Mesothelial cell of epicardium (in vitro differentiated cells): Measurements from ENCODE around the gene DIP2C. TPM values are rescaled to one million over a fixed set of nuclear protein-coding genes. Genes with fewer than 3 reads are reported as not detected.

Source experiments
- DNase-seq, 2 experiments: peaks; one replicate each; pipeline ENCODE4 v3.0.0; 2021; ENCODE audit warnings: low spot score in 2 of 2; ENCODE audit not compliant: unreplicated experiment in 2 of 2
- H3K27ac Mint-ChIP-seq: 2 replicates; pipeline ENCODE4 v1.8.0; 2021; ENCODE audit warnings: mixed read lengths
- H3K27me3 Mint-ChIP-seq: 2 replicates; pipeline ENCODE4 v1.8.0; 2021; ENCODE audit warnings: low read depth, mixed read lengths
- H3K36me3 Mint-ChIP-seq: 2 replicates; pipeline ENCODE4 v1.8.0; 2021; ENCODE audit warnings: mixed read lengths
- H3K4me1 Mint-ChIP-seq: 2 replicates; pipeline ENCODE4 v1.8.0; 2021; ENCODE audit warnings: mixed read lengths
- H3K4me3 Mint-ChIP-seq: 2 replicates; pipeline ENCODE4 v1.8.0; 2021; ENCODE audit warnings: mild to moderate bottlenecking, moderate library complexity, mixed read lengths
- H3K9me3 Mint-ChIP-seq: 2 replicates; pipeline ENCODE4 v1.8.0; 2021; ENCODE audit warnings: mixed read lengths
- total RNA-seq: library from RNA; stranded (reverse); gene quantifications from 3 replicates; pipeline ENCODE4 v1.2.1, GENCODE V29; 2021
- TF ChIP-seq, protein P1 (sequence below): fragments of 200-600 bp; sonication (generic); IDR thresholded peaks from one replicate; pipeline ENCODE4 v1.5.0; 2021; ENCODE audit warnings: antibody characterized with exemption; ENCODE audit not compliant: unreplicated experiment

Gene DIP2C
- total RNA-seq, 1 donor from 2014 or later: 30.3 TPM

DNA sequence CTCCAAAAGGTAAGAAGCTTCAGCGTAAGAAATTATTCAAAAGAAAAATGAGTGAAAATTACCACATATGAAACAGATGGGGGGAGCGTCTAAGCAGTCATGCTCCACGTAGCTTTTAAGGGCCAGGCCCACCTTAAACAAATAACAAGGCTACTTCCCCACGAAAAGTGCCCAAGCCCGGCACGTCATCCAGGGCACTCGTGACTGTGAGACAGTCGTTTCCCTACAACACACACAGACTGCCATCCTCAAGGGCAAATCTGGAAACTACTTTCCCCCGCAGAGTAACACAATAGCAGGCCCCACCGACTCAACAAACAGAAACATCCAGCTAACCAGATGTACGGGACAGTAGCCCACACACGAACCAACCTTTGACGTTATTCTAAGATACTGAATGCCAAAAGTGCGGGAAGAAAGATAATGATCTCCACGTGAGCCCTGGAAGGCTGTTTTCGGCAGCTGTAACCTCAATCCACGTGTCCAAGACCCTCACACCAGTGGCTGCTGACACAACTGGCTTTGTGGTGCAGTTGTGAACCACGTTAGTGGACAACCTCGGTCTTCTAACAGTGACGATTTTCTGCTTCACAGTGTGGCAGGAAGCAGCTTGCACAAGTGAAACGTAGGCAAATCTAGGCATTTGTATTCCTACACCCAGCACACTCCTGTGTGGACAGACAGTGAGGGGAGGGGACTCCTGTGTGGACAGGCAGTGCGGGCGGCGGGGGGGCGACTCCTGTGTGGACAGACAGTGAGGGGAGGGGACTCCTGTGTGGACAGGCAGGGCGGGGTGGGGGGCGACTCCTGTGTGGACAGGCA, 302.5 kb downstream of the DIP2C start:
- Mint-ChIP-seq H3K27ac (no peak overlapping the region), H3K27me3 (no peaks in the 10 kb centered on the region), H3K4me3 (no peak overlapping the region)

DNA sequence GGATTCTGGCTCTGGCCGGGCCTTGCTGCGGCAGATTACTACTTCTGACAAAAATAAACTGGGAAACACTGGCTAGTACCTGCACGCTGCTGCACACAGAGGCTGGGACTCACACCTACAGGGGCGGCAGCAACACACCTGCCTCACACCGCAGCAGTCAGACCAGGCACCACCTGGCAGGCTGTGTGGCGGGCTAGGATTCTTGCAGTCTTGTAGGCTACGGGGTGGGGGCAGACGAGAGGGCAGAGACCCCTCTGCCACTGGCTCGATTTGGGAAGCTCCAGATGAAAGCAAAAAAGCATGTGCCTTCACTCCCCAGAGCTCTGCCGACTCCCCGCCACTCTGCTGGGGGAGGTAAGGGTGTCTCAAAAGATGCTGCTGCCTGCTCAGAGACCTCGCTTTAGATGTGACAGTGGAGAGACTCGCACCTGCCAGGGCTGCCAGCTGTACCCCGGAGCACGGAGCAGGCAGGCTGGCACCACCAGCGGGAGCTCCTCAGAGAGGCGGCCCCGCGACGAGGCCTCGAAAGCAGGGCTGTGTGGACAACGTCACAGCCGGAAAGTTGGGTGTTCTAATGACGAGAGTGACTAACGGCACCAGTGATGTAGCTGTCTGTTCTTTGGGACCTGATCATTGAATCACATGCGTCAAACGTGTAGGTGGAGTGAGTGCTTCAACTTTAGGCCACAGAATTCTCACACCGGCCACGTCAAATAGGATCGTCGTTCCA, 303.7 kb downstream of the DIP2C start:
- Mint-ChIP-seq H3K27me3 (no peaks in the 10 kb centered on the region), H3K36me3 (peaks cover 45% of the 10 kb centered on the region), H3K27ac (no peak overlapping the region), H3K9me3 (no peaks in the 10 kb centered on the region), H3K4me3 (no peak overlapping the region), H3K4me1 (peaks cover 22% of the 10 kb centered on the region)
- TF ChIP-seq, protein P1, sequence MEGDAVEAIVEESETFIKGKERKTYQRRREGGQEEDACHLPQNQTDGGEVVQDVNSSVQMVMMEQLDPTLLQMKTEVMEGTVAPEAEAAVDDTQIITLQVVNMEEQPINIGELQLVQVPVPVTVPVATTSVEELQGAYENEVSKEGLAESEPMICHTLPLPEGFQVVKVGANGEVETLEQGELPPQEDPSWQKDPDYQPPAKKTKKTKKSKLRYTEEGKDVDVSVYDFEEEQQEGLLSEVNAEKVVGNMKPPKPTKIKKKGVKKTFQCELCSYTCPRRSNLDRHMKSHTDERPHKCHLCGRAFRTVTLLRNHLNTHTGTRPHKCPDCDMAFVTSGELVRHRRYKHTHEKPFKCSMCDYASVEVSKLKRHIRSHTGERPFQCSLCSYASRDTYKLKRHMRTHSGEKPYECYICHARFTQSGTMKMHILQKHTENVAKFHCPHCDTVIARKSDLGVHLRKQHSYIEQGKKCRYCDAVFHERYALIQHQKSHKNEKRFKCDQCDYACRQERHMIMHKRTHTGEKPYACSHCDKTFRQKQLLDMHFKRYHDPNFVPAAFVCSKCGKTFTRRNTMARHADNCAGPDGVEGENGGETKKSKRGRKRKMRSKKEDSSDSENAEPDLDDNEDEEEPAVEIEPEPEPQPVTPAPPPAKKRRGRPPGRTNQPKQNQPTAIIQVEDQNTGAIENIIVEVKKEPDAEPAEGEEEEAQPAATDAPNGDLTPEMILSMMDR: no peak
- DNase-seq: peak in 1 of 2 experiments; percentile 17

More for the DNA sequence above, 302.5 kb downstream of the DIP2C start:
- Mint-ChIP-seq H3K36me3 (peaks cover 34% of the 10 kb centered on the region), H3K9me3 (no peaks in the 10 kb centered on the region), H3K4me1 (peaks cover 15% of the 10 kb centered on the region)
- TF ChIP-seq, protein P1: no peak
- DNase-seq: no peak

DNA sequence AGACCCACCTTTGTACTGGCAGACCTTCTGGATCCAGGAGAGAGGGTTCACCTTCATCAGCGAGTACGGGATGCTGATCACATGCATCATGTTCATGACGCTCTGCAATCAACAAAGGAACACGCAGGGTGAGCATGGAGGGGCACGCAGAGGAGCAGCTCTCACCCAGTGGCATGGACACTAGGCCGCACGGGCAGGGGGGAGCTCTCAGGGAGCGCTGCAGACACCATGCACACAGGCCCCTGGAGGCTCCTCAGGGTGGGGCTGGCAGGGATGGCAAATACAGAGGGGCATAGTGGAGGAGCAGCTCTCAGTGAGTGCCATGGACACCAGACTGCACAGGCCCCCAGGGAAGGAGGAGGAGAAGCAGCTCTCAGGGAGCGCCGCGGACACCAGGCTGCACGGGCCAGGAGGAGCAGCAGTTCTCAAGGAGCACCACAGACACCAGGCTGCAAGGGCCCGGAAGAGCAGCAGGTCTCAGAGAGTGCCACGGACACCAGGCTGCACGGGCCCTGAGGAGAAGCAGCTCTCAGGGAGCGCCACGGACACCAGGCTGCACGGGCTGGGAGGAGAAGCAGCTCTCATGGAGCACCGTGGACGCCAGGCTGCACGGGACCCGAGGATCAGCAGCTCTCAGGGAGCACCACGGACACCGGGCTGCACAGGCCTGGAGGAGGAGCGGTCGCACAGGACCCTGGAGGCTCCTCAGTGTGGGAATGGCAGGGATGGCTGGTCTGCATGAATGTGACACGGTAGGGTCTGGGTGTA, 304.7 kb downstream of the DIP2C start:
- H3K36me3 Mint-ChIP-seq: peaks cover 50% of the 10 kb centered on the region
- no peak overlapping the region for H3K27ac Mint-ChIP-seq
- no peak overlapping the region for H3K4me3 Mint-ChIP-seq
- no peaks in the 10 kb centered on the region for H3K9me3 Mint-ChIP-seq
- TF ChIP-seq, protein P1: no peak
- H3K27me3 Mint-ChIP-seq: no peaks in the 10 kb centered on the region
- H3K4me1 Mint-ChIP-seq: peaks cover 31% of the 10 kb centered on the region
- DNase-seq: peak in 1 of 2 experiments; percentile 28

DNA sequence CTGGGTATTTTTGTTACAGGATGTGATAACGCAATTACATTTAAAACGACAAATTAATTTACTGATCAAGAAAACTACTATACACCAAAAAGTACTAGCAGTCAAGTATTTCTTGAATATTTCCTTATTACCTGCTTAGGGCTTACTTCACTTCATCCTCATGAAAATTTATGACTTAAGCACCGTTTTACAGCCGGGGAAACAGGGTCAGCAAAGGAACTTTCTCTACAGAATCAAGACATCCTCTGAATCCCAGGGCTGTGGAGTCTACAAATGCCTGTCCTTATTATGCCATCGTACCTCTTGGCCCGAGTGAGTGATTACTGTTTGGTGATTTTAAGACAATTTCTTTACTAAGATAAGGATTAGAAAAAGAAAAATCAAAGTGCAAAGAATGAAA, 305.9 kb downstream of the DIP2C start:
- Mint-ChIP-seq H3K9me3 (no peaks in the 10 kb centered on the region), H3K27me3 (no peaks in the 10 kb centered on the region), H3K4me3 (no peak overlapping the region), H3K4me1 (peaks cover 31% of the 10 kb centered on the region), H3K27ac (peak overlapping the region; percentile 70), H3K36me3 (peaks cover 51% of the 10 kb centered on the region)
- peak in 1 of 2 experiments; percentile 16 for DNase-seq
- TF ChIP-seq, protein P1: no peak

DNA sequence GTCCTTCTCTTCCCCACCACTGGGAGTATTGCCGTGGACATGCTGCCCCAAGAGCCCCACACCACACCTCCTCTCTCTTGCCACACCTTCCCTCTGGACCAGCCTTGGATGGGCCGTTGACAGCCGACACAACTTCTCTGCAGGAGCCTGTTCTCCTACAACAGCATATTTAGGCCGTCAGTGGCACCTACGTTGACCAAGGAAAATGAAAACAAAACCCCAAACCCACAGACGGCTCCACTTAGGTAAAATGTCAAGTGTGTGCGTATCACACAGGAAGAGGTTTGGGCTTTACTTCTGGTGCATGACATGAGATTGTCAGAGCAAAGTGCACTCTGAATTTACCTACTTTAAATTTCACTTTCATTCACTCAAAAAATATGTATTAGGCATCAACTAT, 307.7 kb downstream of the DIP2C start:
- TF ChIP-seq, protein P1: no peak
- Mint-ChIP-seq H3K27ac (peak overlapping the region; percentile 39), H3K9me3 (no peaks in the 10 kb centered on the region), H3K4me1 (peaks cover 38% of the 10 kb centered on the region), H3K4me3 (no peak overlapping the region), H3K36me3 (peaks cover 47% of the 10 kb centered on the region), H3K27me3 (no peaks in the 10 kb centered on the region)
- no peak for DNase-seq
